ENCODE data around the gene IREB2.

IREB2 gene

DNA sequence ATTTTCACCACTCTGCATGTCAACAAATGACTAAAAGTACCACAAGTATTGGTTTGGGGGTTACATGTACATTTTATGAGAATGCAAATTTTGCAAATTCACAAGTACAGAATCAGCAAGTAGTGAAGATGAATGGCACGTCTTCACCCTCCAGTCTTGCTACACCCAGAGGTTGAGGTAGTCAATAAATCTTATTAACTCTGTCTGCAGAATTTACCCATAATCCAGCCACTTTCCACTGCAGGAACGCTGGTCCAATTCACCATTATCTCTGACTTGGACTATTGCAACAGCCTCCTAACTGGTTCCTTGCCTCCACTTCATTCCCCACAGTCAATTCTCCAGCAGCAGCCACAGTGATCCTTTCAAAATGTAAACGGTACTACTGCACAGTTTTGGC, 112.8 kb downstream of the IREB2 start:
- DNase-seq (ENCODE audit: low read depth in 3 of 3): no peak

Data from stimulated activated CD4-positive, alpha-beta T cell treated with anti-CD3 and anti-CD28 coated beads, TNF-alpha, amount 100 ng/mL, for 48 hours (primary cell).